ENCODE measurements around the gene PRPF39.

Gene PRPF39

GRCh38 chr14:45082420-45082819 lies 1.5 kb upstream of the PRPF39 start:
- no peak for DNase-seq (ENCODE audit: low read depth in 2 of 2)

GRCh38 chr14:45083617-45083975 lies 320 bp upstream of the PRPF39 start:
- no peak for DNase-seq (ENCODE audit: low read depth in 2 of 2)

- no peak for DNase-seq (ENCODE audit: low read depth in 2 of 2)
Measured at GRCh38 chr14:45084946-45085346, 1.0 kb downstream of the PRPF39 start.

- DNase-seq (ENCODE audit: low read depth in 2 of 2): no peak
Measured at GRCh38 chr14:45089813-45090212, 5.9 kb downstream of the PRPF39 start.

GRCh38 chr14:45091710-45092109 lies 7.8 kb downstream of the PRPF39 start:
- DNase-seq (ENCODE audit: low read depth in 2 of 2): no peak

GRCh38 chr14:45094275-45094674 lies 10.4 kb downstream of the PRPF39 start:
- no peak for DNase-seq (ENCODE audit: low read depth in 2 of 2)

- DNase-seq (ENCODE audit: low read depth in 2 of 2): no peak
Measured at GRCh38 chr14:45095143-45095542, 11.2 kb downstream of the PRPF39 start.

GRCh38 chr14:45096218-45096617 lies 12.3 kb downstream of the PRPF39 start:
- DNase-seq (ENCODE audit: low read depth in 2 of 2): no peak

- no peak for DNase-seq (ENCODE audit: low read depth in 2 of 2)
Measured at GRCh38 chr14:45103806-45104205, 19.9 kb downstream of the PRPF39 start.

GRCh38 chr14:45104561-45104960 lies 20.6 kb downstream of the PRPF39 start:
- DNase-seq (ENCODE audit: low read depth in 2 of 2): no peak

- DNase-seq (ENCODE audit: low read depth in 2 of 2): no peak
Measured at GRCh38 chr14:45112896-45113781, 29.2 kb downstream of the PRPF39 start.

- no peak for DNase-seq (ENCODE audit: low read depth in 2 of 2)
Measured at GRCh38 chr14:45114327-45114726, 30.4 kb downstream of the PRPF39 start.

- no peak for DNase-seq (ENCODE audit: low read depth in 2 of 2)
Measured at GRCh38 chr14:45118594-45118993, 34.7 kb downstream of the PRPF39 start.

GRCh38 chr14:45120096-45120495 lies 36.2 kb downstream of the PRPF39 start:
- DNase-seq (ENCODE audit: low read depth in 2 of 2): no peak

- no peak for DNase-seq (ENCODE audit: low read depth in 2 of 2)
Measured at GRCh38 chr14:45123271-45123670, 39.4 kb downstream of the PRPF39 start.

GRCh38 chr14:45125754-45126153 lies 41.8 kb downstream of the PRPF39 start:
- DNase-seq (ENCODE audit: low read depth in 2 of 2): no peak

GRCh38 chr14:45128963-45129629 lies 45.2 kb downstream of the PRPF39 start:
- no peak for DNase-seq (ENCODE audit: low read depth in 2 of 2)

GRCh38 chr14:45133683-45134050 lies 49.8 kb downstream of the PRPF39 start:
- no peak for DNase-seq (ENCODE audit: low read depth in 2 of 2)

- DNase-seq (ENCODE audit: low read depth in 2 of 2): peak; percentile 89 to 94
Measured at GRCh38 chr14:45134051-45134958, 50.4 kb downstream of the PRPF39 start, which contains the start of gene FKBP3. FKBP3 (minus strand) TSS chr14:45134481; CDS start chr14:45134456, 25 bp downstream.

- DNase-seq (ENCODE audit: low read depth in 2 of 2): no peak
Measured at GRCh38 chr14:45135156-45135555, 51.2 kb downstream of the PRPF39 start.

- peak; percentile 58 to 77 for DNase-seq (ENCODE audit: low read depth in 2 of 2)
Measured at GRCh38 chr14:45135659-45136395, 51.9 kb downstream of the PRPF39 start, which contains the start of gene FANCM. FANCM (plus strand) TSS chr14:45135930; CDS start chr14:45136032, 102 bp downstream.

Data from stimulated activated CD8-positive, alpha-beta memory T cell treated with anti-CD3 and anti-CD28 coated beads, Interleukin-15, amount 100 ng/mL, for 4 hours (primary cell).